Adipocyte (in vitro differentiated cells): ENCODE measurements around the gene CIAO2B.
"Not testable (repeated sequence)": the region's sequence is repeated elsewhere in the genome, so short reads cannot be mapped to it uniquely, and the experiment has no call there.

ENCODE experiments used
- DNase-seq: peaks from one replicate; pipeline ENCODE4 v3.0.0-alpha.2; 2015; ENCODE audit warnings: low read depth
- H3K27me3 ChIP-seq: replicated peaks from 2 replicates; pipeline ENCODE4 v1.7.0; 2013; ENCODE audit warnings: mild to moderate bottlenecking, low read length, moderate library complexity; ENCODE audit not compliant: control insufficient read depth, insufficient read depth
- H3K36me3 ChIP-seq: 2 replicates; pipeline ENCODE4 v1.7.0; 2013; ENCODE audit warnings: low read length, mild to moderate bottlenecking, moderate library complexity; ENCODE audit not compliant: control insufficient read depth, insufficient read depth, severe bottlenecking
- H3K4me1 ChIP-seq: 2 replicates; pipeline ENCODE4 v1.7.0; 2013; ENCODE audit warnings: mild to moderate bottlenecking, low read length, moderate library complexity; ENCODE audit not compliant: control insufficient read depth, insufficient read depth
- H3K4me3 ChIP-seq: 2 replicates; pipeline ENCODE4 v1.7.0; 2013; ENCODE audit warnings: mild to moderate bottlenecking, low read length, moderate library complexity
- H3K9ac ChIP-seq: 2 replicates; pipeline ENCODE4 v1.7.0; 2013; ENCODE audit warnings: mild to moderate bottlenecking, low read length, moderate library complexity
- H3K9me3 ChIP-seq: 2 replicates; pipeline ENCODE4 v1.7.0; 2013; ENCODE audit warnings: mild to moderate bottlenecking, low read length, moderate library complexity; ENCODE audit not compliant: control insufficient read depth

CIAO2B gene

DNA sequence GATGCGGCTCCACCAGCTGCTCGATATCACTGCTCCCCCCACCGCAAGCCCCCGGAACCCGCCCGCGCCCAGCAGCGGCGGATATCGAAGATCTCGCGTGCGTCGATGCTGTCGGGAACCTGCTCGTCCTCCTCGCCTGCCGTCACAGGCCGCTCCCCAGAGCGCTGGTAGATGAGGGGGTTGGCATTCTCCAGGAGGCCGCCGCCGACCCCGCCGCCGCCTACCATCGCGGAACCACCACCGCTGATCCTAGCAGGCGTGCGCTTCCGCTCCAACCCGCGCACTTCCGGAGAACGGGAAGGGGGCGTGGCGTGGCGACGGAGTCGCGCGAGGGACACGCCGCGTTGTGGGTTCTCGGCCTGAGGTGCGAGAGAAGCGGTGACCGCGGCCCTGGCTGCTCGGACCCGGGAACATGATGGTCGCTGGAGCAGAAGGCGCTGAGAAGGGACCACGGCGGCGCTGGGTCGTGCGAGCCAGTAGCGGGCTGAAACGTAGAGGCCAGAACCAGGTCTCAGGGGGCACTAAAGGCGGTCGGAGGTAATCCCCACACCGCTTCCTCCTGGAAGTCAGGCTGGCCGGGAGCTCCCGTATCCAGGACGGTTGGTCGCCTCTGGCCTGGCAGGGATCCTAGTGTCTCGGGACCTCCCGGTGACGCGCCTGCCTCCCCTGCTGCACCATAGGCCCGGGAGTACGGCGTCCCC is at the start of gene CIAO2B:
Gene CIAO2B (minus strand): TSS at position 265 of the 701 bp plus-strand sequence. CDS start 38 bp downstream, at position 227.
- H3K36me3 ChIP-seq, result peaks cover 14% of the 10 kb centered on the region
- peak within 1 kb of the TSS; percentile 100 for H3K4me3 ChIP-seq
- peak; percentile 95 for DNase-seq
- peaks cover 30% of the 10 kb centered on the region for H3K4me1 ChIP-seq
- H3K9me3 ChIP-seq, result no peaks in the 10 kb centered on the region
- H3K27me3 ChIP-seq, result no peaks in the 10 kb centered on the region
- H3K9ac ChIP-seq, result peak within 1 kb of the TSS; percentile 100

DNA sequence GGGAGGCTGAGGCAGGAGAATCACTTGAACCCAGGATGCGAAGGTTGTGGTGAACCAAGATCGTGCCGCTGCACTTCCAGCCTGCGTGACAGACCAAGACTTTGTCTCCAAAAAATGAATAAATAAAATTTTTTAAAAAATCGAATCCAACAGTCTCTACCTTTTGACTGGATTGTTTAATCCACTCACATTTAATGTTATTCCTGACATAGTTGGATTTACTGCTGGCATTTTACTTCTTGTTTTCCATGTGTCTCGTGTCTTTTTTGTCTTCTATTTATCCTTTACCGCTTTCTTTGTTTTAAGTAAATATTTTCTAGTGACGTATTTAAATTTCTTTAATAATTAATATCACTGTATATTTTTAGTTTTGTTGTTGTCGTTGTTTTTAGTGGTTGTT is 48.8 kb upstream of the CIAO2B start:
- H3K27me3 ChIP-seq, result no peaks in the 10 kb centered on the region
- no peak for DNase-seq
- no peaks in the 10 kb centered on the region for H3K9me3 ChIP-seq
- H3K9ac ChIP-seq, result no peak overlapping the region
- peaks cover 7% of the 10 kb centered on the region for H3K4me1 ChIP-seq
- H3K36me3 ChIP-seq, result no peaks in the 10 kb centered on the region
- H3K4me3 ChIP-seq, result no peak overlapping the region

DNA sequence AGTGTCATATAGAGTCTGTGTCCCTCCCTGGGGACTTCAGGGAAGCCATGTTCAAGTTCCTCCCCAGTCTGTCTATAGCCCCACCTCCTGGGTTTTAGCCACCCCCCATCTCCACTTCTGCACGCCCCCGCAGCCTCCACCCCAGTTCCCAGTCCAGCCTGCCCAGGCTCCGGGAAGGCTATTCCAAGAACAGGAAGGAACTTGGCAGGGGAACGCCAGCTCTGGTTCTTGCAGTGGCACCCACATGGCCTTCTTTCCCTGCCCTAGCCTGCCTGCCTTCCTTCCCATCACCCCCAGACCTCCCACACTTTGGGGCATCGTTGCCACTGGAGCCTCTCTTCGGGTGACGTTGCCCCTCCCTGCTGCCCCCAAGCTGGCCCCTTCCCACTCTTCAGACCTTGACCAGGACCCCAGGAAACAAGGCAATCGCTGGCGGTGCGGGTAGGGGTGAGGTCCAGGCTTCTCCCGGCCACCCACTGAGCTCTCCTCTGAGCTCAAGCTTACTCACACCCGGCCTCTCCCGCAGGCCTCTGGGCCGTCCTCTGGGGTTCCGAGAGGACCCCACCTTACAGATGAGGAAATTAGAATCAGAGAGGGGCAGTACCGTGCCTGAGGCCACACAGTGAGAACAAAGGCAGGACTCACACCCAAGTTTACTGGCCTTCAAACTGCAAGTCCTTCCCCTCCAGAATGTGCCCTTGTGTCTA is 45.0 kb upstream of the CIAO2B start:
- Histone ChIP-seq H3K36me3 (no peaks in the 10 kb centered on the region), H3K4me3 (no peak overlapping the region), H3K4me1 (peaks cover 6% of the 10 kb centered on the region), H3K9me3 (no peaks in the 10 kb centered on the region), H3K27me3 (no peaks in the 10 kb centered on the region), H3K9ac (no peak overlapping the region)
- no peak for DNase-seq

DNA sequence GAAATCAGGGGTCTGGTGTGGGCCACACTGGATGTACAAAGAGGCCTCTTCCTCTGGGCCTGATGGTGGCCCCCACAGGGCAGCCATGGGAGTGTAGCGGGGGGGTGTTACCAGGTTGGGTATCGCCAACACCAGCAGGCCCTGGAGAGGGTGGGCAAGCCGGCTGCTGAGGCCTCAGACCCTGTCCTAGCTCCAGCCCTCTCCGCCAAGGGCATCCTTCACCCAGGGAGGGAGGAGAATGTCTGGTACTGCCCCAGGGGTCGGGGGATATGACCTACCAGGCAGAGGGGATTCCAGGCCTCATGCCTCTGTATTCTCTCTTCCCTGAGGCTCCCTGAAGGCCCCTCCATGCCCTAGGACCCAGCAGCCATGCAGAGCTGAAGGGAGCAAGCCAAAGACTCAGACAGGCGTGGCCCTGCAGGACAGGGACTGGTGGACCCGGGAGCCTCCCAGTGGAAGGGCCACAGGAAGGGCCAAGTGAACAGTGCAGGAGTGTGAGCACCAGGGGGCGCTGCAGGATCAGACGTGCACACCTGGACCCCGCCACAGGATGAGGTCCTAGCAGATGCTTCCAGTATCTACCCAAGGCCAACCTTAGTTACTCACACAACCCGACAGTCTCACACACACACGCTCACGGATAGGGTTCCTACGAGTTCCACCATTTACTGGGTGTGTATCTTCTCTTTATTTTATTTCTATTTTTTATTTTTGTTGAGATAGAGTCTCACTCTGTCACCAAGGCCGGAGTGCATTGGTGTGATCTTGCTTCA is 43.3 kb upstream of the CIAO2B start:
- no peaks in the 10 kb centered on the region for H3K9me3 ChIP-seq
- H3K4me3 ChIP-seq, result no peak overlapping the region
- H3K36me3 ChIP-seq, result no peaks in the 10 kb centered on the region
- H3K4me1 ChIP-seq, result peaks cover 6% of the 10 kb centered on the region
- no peaks in the 10 kb centered on the region for H3K27me3 ChIP-seq
- peak; percentile 92 for DNase-seq
- H3K9ac ChIP-seq, result no peak overlapping the region

DNA sequence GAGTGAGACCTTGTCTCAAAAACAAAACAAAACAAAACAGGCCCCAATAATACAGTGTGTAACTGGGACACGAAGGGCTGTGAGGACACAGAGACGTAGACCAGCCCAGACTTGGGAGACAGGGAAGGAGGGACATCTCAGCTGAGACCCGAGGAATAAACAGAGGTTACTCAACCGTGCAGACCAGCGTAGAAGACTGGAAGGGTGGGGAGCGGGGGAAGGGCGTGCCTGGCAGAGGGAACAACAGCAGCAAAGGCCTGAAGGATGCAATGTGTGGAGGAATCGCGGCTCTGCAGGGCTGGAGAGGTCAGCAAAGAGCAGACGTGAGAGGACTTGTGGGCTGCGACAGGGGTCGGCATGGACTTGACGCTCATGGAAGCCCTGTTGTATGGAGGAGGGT is 42.5 kb upstream of the CIAO2B start:
- no peaks in the 10 kb centered on the region for H3K9me3 ChIP-seq
- H3K4me1 ChIP-seq, result peaks cover 6% of the 10 kb centered on the region
- no peak overlapping the region for H3K9ac ChIP-seq
- H3K27me3 ChIP-seq, result no peaks in the 10 kb centered on the region
- DNase-seq, result no peak
- no peaks in the 10 kb centered on the region for H3K36me3 ChIP-seq
- no peak overlapping the region for H3K4me3 ChIP-seq

DNA sequence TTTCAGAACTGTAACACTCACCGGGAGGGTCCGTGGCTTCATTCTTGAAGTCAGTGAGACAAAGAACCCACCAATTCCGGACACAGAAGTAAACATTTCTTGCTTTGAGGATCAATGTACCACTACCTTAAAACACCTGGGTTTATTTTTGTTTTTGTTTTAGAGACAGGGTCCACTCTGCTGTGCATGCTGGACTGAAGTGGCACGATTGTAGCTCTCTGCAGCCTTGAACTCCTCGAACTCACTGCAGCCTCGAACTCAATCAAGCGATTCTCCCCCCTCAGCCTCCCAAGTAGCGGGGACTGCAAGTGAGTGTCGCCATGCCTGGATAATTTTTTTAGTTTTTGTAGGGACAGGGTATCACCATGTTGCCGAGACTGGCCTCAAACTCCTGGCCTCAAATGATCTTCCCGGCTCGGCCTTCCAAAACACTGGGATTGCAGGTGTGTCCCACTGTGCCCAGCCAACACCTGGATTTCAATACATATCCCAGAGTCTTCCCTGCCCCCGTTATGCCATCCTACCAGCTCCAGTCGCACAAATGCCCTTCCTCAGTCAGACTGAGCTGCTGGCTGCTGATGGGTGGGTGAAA is 41.2 kb upstream of the CIAO2B start:
- Histone ChIP-seq H3K27me3 (no peaks in the 10 kb centered on the region), H3K36me3 (no peaks in the 10 kb centered on the region), H3K9me3 (no peaks in the 10 kb centered on the region), H3K4me1 (peaks cover 6% of the 10 kb centered on the region), H3K4me3 (no peak overlapping the region), H3K9ac (no peak overlapping the region)
- no peak for DNase-seq

DNA sequence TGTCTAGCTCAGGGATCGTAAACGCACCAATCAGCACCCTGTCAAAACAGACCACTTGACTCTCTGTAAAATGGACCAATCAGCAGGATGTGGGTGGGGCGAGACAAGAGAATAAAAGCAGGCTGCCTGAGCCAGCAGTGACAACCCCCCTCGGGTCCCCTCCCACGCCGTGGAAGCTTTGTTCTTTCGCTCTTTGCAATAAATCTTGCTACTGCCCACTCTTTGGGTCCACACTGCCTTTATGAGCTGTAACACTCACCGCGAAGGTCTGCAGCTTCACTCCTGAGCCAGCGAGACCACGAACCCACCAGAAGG is 40.7 kb upstream of the CIAO2B start:
- H3K4me1 ChIP-seq, DNase-seq, H3K4me3 ChIP-seq, H3K36me3 ChIP-seq, H3K27me3 ChIP-seq, H3K9me3 ChIP-seq, H3K9ac ChIP-seq: not testable (repeated sequence)

DNA sequence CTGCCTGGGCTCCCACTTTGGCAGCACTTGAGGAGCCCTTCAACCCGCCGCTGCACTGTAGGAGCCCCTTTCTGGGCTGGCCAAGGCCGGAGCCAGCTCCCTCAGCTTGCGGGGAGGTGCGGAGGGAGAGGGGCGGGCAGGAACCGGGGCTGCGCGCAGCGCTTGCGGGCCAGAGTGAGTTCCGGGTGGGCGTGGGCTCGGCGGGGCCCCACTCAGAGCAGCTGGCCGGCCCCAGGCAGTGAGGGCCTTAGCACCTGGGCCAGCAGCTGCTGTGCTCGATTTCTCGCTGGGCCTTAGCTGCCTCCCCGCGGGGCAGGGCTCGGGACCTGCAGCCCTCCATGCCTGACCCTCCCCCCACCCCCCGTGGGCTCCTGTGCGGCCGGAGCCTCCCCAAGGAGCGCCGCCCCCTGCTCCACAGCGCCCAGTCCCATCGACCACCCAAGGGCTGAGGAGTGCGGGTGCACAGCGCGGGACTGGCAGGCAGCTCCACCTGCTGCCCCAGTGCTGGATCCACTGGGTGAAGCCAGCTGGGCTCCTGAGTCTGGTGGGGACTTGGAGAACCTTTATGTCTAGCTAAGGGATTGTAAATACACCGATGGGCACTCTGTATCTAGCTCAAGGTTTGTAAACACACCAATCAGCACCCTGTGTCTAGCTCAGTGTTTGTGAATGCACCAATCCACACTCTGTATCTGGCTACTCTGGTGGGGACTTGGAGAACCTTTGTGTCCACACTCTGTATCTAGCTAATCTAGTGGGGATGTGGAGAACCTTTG is 40.1 kb upstream of the CIAO2B start:
- not testable (repeated sequence) for DNase-seq, H3K9ac ChIP-seq, H3K4me3 ChIP-seq, H3K4me1 ChIP-seq, H3K27me3 ChIP-seq, H3K36me3 ChIP-seq, H3K9me3 ChIP-seq

DNA sequence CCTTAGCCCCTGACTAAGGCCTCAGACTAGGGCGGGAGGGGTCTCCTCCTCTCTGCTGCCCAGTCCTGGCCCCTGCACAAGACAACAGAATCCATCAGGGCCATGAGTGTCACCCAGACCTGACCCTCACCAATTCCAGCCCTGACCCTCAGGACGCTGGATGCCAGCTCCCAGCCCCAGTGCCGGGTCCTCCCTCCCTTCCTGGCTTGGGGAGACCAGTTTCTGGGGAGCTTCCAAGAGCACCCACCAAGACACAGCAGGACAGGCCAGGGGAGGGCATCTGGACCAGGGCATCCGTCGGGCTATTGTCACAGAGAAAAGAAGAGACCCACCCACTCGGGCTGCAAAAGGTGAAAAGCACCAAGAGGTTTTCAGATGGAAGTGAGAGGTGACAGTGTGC is 39.5 kb upstream of the CIAO2B start:
- Histone ChIP-seq H3K27me3 (no peaks in the 10 kb centered on the region), H3K36me3 (no peaks in the 10 kb centered on the region), H3K9me3 (no peaks in the 10 kb centered on the region), H3K4me3 (no peak overlapping the region), H3K4me1 (no peaks in the 10 kb centered on the region), H3K9ac (no peak overlapping the region)
- no peak for DNase-seq

DNA sequence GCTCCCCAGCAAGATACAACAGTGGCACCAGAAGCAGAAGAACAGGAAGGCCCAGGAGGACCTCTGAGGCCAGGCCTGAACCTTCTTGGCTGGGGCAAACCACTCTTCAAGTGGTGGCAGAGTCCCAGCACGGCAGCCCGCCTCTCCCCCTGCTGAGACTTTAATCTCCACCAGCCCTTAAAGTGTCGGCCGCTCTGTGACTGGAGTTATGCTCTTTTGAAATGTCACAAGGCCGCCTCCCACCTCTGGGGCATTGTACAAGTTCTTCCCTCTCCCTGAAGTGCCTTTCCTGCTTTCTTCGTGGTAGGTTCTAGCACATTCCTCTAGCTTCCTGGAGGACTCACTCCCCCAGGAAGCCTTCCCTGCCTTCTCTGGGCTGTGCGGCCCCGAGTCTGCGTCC is 38.8 kb upstream of the CIAO2B start:
- Histone ChIP-seq H3K9ac (no peak overlapping the region), H3K4me3 (no peak overlapping the region)
- no peak for DNase-seq

More for the DNA sequence above, 38.8 kb upstream of the CIAO2B start:
- H3K36me3 ChIP-seq, result no peaks in the 10 kb centered on the region
- no peaks in the 10 kb centered on the region for H3K27me3 ChIP-seq
- no peaks in the 10 kb centered on the region for H3K9me3 ChIP-seq
- H3K4me1 ChIP-seq, result no peaks in the 10 kb centered on the region
